ENCODE measurements around the gene FHAD1. TPM values are rescaled to one million over a fixed set of nuclear protein-coding genes. Genes with fewer than 3 reads are reported as not detected.

Gene FHAD1
- total RNA-seq, 1 experiment from 2014 or later, result 2.0 TPM

DNA sequence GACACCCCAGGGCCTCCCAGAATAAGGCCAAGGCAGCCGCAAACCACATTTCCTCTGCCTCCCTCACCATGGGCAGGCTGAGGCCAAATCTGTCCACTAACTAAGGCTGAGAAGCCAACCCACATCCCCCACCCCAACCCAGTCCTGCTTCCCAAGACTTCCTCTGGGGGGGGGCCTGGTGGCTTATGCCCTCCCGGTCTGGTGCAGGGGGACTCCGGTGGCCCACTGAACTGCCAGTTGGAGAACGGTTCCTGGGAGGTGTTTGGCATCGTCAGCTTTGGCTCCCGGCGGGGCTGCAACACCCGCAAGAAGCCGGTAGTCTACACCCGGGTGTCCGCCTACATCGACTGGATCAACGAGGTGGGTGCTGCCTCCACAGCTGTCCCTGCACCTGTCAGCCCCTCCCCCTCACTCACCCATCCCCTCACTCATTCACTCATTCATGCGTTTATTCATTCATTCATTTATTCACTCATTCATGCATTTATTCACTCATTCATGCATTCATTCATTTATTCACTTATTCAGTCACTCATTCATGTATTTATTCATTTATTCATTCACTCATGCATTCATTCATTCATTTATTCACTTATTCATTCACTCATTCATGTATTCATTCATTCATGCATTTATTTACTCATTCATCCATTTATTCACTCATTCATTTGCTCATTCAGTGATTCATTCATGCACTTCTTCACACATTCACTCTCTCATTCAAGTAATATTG, 198.5 kb downstream of the FHAD1 start:
- TF ChIP-seq EZH2 (IDR thresholded peaks at IDR 0.05; ENCODE audit: borderline replicate concordance, low read depth, low read length, poor library complexity, severe bottlenecking), result no peak
- TF ChIP-seq, protein P1, sequence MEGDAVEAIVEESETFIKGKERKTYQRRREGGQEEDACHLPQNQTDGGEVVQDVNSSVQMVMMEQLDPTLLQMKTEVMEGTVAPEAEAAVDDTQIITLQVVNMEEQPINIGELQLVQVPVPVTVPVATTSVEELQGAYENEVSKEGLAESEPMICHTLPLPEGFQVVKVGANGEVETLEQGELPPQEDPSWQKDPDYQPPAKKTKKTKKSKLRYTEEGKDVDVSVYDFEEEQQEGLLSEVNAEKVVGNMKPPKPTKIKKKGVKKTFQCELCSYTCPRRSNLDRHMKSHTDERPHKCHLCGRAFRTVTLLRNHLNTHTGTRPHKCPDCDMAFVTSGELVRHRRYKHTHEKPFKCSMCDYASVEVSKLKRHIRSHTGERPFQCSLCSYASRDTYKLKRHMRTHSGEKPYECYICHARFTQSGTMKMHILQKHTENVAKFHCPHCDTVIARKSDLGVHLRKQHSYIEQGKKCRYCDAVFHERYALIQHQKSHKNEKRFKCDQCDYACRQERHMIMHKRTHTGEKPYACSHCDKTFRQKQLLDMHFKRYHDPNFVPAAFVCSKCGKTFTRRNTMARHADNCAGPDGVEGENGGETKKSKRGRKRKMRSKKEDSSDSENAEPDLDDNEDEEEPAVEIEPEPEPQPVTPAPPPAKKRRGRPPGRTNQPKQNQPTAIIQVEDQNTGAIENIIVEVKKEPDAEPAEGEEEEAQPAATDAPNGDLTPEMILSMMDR (conservative IDR thresholded peaks at IDR 0.05; ENCODE audit: low read depth, low read length), result no peak
- Histone ChIP-seq H3K4me3 (ENCODE audit: low read depth, low read length, poor library complexity, severe bottlenecking) (no peak overlapping the region), H3K9me3 (ENCODE audit: low read depth, low read length, poor library complexity, severe bottlenecking) (no peaks in the 10 kb centered on the region), H3K27me3 (replicated peaks; ENCODE audit: insufficient read depth, low read depth, low read length, poor library complexity) (no peaks in the 10 kb centered on the region), H3K27ac (ENCODE audit: low read depth, low read length, poor library complexity, severe bottlenecking) (no peak overlapping the region), H3K36me3 (ENCODE audit: insufficient read depth, low read length, poor library complexity, severe bottlenecking) (no peaks in the 10 kb centered on the region), H3K4me1 (ENCODE audit: insufficient read depth, low read length, poor library complexity, severe bottlenecking) (no peaks in the 10 kb centered on the region)
- BruUV-seq (replicated peaks), result no TSS peak
- intact Hi-C loops (cut with micrococcal nuclease; ENCODE audit: unreplicated experiment), result no loop called here
- DNase-seq (ENCODE audit: low spot score), result no peak
- ChIA-PET POLR2A (ENCODE audit: low non-redundant PET) (no interaction called here), CTCF (no interaction called here)

DNA sequence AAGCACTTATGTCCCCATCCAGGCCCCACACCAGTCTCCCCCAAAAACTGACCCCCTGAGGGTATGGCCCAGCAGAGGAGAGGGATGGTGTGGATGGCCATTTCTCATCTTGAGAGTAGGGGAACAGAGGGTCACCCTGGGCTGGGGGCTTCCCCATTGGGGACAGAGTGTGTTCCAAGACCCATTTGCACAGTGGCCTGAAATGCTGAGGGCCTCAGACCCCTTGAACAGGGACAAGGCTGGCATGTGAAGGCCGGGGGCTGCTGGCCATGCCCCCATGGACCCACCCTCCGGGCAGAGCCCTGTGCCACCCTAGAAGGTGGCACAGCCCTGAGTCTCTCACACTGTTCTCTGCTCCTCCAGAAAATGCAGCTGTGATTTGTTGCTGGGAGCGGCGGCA, 199.2 kb downstream of the FHAD1 start:
- no peak overlapping the region for H3K27ac ChIP-seq (ENCODE audit: low read depth, low read length, poor library complexity, severe bottlenecking)
- H3K27me3 ChIP-seq (replicated peaks; ENCODE audit: insufficient read depth, low read depth, low read length, poor library complexity), result no peaks in the 10 kb centered on the region
- BruUV-seq (replicated peaks), result no TSS peak
- CTCF ChIA-PET, result no interaction called here
- no peaks in the 10 kb centered on the region for H3K4me1 ChIP-seq (ENCODE audit: insufficient read depth, low read length, poor library complexity, severe bottlenecking)
- no peak for DNase-seq (ENCODE audit: low spot score)
- POLR2A ChIA-PET (ENCODE audit: low non-redundant PET), result no interaction called here
- intact Hi-C loops (cut with micrococcal nuclease; ENCODE audit: unreplicated experiment), result no loop called here
- TF ChIP-seq EZH2 (IDR thresholded peaks at IDR 0.05; ENCODE audit: borderline replicate concordance, low read depth, low read length, poor library complexity, severe bottlenecking), result no peak
- TF ChIP-seq, protein P1 (conservative IDR thresholded peaks at IDR 0.05; ENCODE audit: low read depth, low read length), result no peak
- no peaks in the 10 kb centered on the region for H3K9me3 ChIP-seq (ENCODE audit: low read depth, low read length, poor library complexity, severe bottlenecking)
- no peak overlapping the region for H3K4me3 ChIP-seq (ENCODE audit: low read depth, low read length, poor library complexity, severe bottlenecking)
- no peaks in the 10 kb centered on the region for H3K36me3 ChIP-seq (ENCODE audit: insufficient read depth, low read length, poor library complexity, severe bottlenecking)

Other genes with a start within 250 kb of the FHAD1 start
- gene TMEM51, start 93.5 kb upstream of the FHAD1 start, total RNA-seq (2021), result 1.7 TPM in 2 replicates
- 30.6 and 32.5 TPM in 2 replicates for gene EFHD2, start 162.7 kb downstream of the FHAD1 start, total RNA-seq (2021)
- gene CTRC, start 191.2 kb downstream of the FHAD1 start, total RNA-seq (2021), result 0.52 and 0.95 TPM in 2 replicates
- not detected in 2 replicates for gene CELA2A, start 209.5 kb downstream of the FHAD1 start, total RNA-seq (2021)
- gene CELA2B, start 228.9 kb downstream of the FHAD1 start, total RNA-seq (2021), result not detected in 2 replicates